Liver (tissue), 9 donors: ENCODE measurements around the gene DEGS1. TPM values are rescaled to one million over a fixed set of nuclear protein-coding genes. Genes with fewer than 3 reads are reported as not detected.

Source experiments
- DNase-seq: peaks from one replicate; pipeline ENCODE4 v3.0.0-alpha.2; 2017; ENCODE audit warnings: low spot score
- H3K27ac ChIP-seq, 2 donors: one replicate each; pipeline ENCODE4 v1.7.0; 2013; ENCODE audit warnings: inconsistent platforms in 2 of 2, low read length in 2 of 2, control low read depth in 1 of 2, low read depth in 1 of 2, mild to moderate bottlenecking in 1 of 2
- H3K27me3 ChIP-seq, 4 donors: one replicate each; pipeline versions ENCODE4 v1.6.1 to v1.7.0; 2013; ENCODE audit warnings: low read length in 3 of 4, inconsistent platforms in 1 of 4, mild to moderate bottlenecking in 1 of 4, moderate library complexity in 1 of 4; ENCODE audit not compliant: control insufficient read depth in 4 of 4, insufficient read depth in 4 of 4
- H3K36me3 ChIP-seq, 4 donors: one replicate each; pipeline versions ENCODE4 v1.6.1 to v1.7.0; 2013; ENCODE audit warnings: low read length in 3 of 4, mild to moderate bottlenecking in 3 of 4, low read depth in 1 of 4, moderate library complexity in 1 of 4; ENCODE audit not compliant: control insufficient read depth in 4 of 4, insufficient read depth in 3 of 4
- H3K4me1 ChIP-seq, 4 donors: one replicate each; pipeline versions ENCODE4 v1.6.1 to v1.7.0; 2013; ENCODE audit warnings: low read length in 3 of 4, mild to moderate bottlenecking in 3 of 4, moderate library complexity in 1 of 4; ENCODE audit not compliant: control insufficient read depth in 4 of 4, insufficient read depth in 4 of 4
- H3K4me3 ChIP-seq, 3 donors: one replicate each; pipeline versions ENCODE4 v1.6.1 to v1.7.0; 2013; ENCODE audit warnings: low read length in 3 of 3, control low read depth in 1 of 3, low read depth in 1 of 3, mild to moderate bottlenecking in 1 of 3
- H3K9ac ChIP-seq, 2 donors: one replicate each; pipeline ENCODE4 v1.7.0; 2013; ENCODE audit warnings: low read length in 2 of 2, mild to moderate bottlenecking in 2 of 2, moderate library complexity in 2 of 2, control low read depth in 1 of 2, low read depth in 1 of 2
- H3K9me3 ChIP-seq, 4 donors: one replicate each; pipeline versions ENCODE4 v1.6.1 to v1.7.0; 2013; ENCODE audit warnings: low read length in 3 of 4; ENCODE audit not compliant: control insufficient read depth in 4 of 4
- ATF3 ChIP-seq: IDR thresholded peaks from 2 replicates; pipeline ENCODE4 v1.6.1; 2016; ENCODE audit warnings: antibody characterized with exemption
- CTCF ChIP-seq: fragments of 150-350 bp; IDR thresholded peaks from 2 replicates; pipeline ENCODE4 v1.5.1; 2017; ENCODE audit warnings: improper control_type of control experiment, low read depth, low read length; ENCODE audit not compliant: missing input control
- EGR1 ChIP-seq, 2 donors: IDR thresholded peaks; 2 replicates each; pipeline ENCODE4 v1.6.1; 2016 to 2018; ENCODE audit warnings: antibody characterized with exemption in 2 of 2, low read depth in 2 of 2
- GABPA ChIP-seq, 2 donors: IDR thresholded peaks in 1 of 2; conservative IDR thresholded peaks in 1 of 2; 2 replicates each; pipeline ENCODE4 v1.6.1; 2016; ENCODE audit warnings: antibody characterized with exemption in 2 of 2, mild to moderate bottlenecking in 1 of 2, moderate library complexity in 1 of 2
- HNF4A ChIP-seq, 2 donors: conservative IDR thresholded peaks; 2 replicates each; pipeline ENCODE4 v1.6.1; 2016; ENCODE audit warnings: antibody characterized with exemption in 2 of 2, mild to moderate bottlenecking in 2 of 2
- HNF4G ChIP-seq: IDR thresholded peaks from 2 replicates; pipeline ENCODE4 v1.6.1; 2016; ENCODE audit warnings: antibody characterized with exemption
- NR2F2 ChIP-seq: IDR thresholded peaks from 2 replicates; pipeline ENCODE4 v1.6.1; 2016; ENCODE audit warnings: antibody characterized with exemption
- RAD21 ChIP-seq, 2 donors: IDR thresholded peaks; 2 replicates each; pipeline ENCODE4 v1.6.1; 2016; ENCODE audit warnings: antibody characterized with exemption in 2 of 2, mild to moderate bottlenecking in 2 of 2
- REST ChIP-seq: IDR thresholded peaks from 2 replicates; pipeline ENCODE4 v1.6.1; 2016; ENCODE audit warnings: antibody characterized with exemption, mild to moderate bottlenecking
- RXRA ChIP-seq, 2 donors: IDR thresholded peaks; 2 replicates each; pipeline ENCODE4 v1.6.1; 2017 to 2018; ENCODE audit warnings: antibody characterized with exemption in 2 of 2, mild to moderate bottlenecking in 1 of 2
- SP1 ChIP-seq: IDR thresholded peaks from 2 replicates; pipeline ENCODE4 v1.6.1; 2018; ENCODE audit warnings: antibody characterized with exemption, mild to moderate bottlenecking
- ZBTB33 ChIP-seq: IDR thresholded peaks from 2 replicates; pipeline ENCODE4 v1.6.1; 2016; ENCODE audit warnings: antibody characterized with exemption
- WGBS: extraction: QIAGEN DNeasy Blood & Tissue Kit; methylation state at CpG from one replicate; pipeline ENCODE4 v1.1.7; 2013; 5-methylcytosine and 5-hydroxymethylcytosine counted together
- polyA plus RNA-seq, 2 donors: library from polyadenylated mRNA; stranded (reverse) in 1 of 2; unstranded in 1 of 2; fragments of 200-250 nt in 1 of 2; fragments of >200 nt in 1 of 2; fragmentation: Nextera tagmentation in 1 of 2; extraction: Ambion mirVana in 1 of 2; gene quantifications; one replicate each; pipeline versions ENCODE4 v1.2.1 to v1.2.3, GENCODE V29; 2013 to 2015
- total RNA-seq, 2 donors: library from RNA; depleted of rRNA; stranded (reverse); fragments of >200 nt; gene quantifications; one replicate each; pipeline ENCODE4 v1.2.3, GENCODE V29; 2014
- donor health status: healthy.
- donor health status: healthy.
- donor health status: healthy.
- donor health status: healthy.
- donor health status: healthy.

The DEGS1 gene
- total and polyA plus RNA-seq, 4 donors, result 21.7 to 26.7 (median 22.6) TPM

GRCh38 chr1:224180783-224181452, 2.1 kb upstream of the DEGS1 start:
- Histone ChIP-seq H3K4me1 (peaks cover 2 to 17% (median 10%) of the 10 kb centered on the region in 4 donors), H3K4me3 (no peak overlapping the region), H3K36me3 (no peaks in the 10 kb centered on the region), H3K9ac (no peak overlapping the region), H3K27me3 (no peaks in the 10 kb centered on the region), H3K9me3 (no peaks in the 10 kb centered on the region), H3K27ac (no peak overlapping the region)
- 97% methylated on average over 11 of the region's 11 CpGs for WGBS
- TF ChIP-seq EGR1 (IDR thresholded peaks at IDR 0.05; ENCODE audit: low read depth in 2 of 2), result no peak
- DNase-seq, result no peak

GRCh38 chr1:224181453-224181810, 1.6 kb upstream of the DEGS1 start:
- DNase-seq, result no peak
- Histone ChIP-seq H3K36me3 (no peaks in the 10 kb centered on the region), H3K9ac (no peak overlapping the region), H3K9me3 (no peaks in the 10 kb centered on the region), H3K27ac (no peak overlapping the region), H3K27me3 (no peaks in the 10 kb centered on the region), H3K4me3 (no peak overlapping the region), H3K4me1 (peaks cover 2 to 17% (median 10%) of the 10 kb centered on the region in 4 donors)
- 97% methylated on average over 4 of the region's 4 CpGs for WGBS
- no peak for TF ChIP-seq REST
- TF ChIP-seq ZBTB33, result no peak
- no peak for TF ChIP-seq RXRA (IDR thresholded peaks at IDR 0.05)
- TF ChIP-seq HNF4A (conservative IDR thresholded peaks at IDR 0.05), result no peak
- no peak for TF ChIP-seq RAD21 (IDR thresholded peaks at IDR 0.05)
- no peak for TF ChIP-seq GABPA (IDR thresholded peaks at IDR 0.05 in 1 of 2, conservative IDR thresholded peaks at IDR 0.05 in 1 of 2)
- TF ChIP-seq NR2F2, result no peak
- no peak for TF ChIP-seq CTCF
- no peak for TF ChIP-seq ATF3
- TF ChIP-seq HNF4G, result no peak
- no peak for TF ChIP-seq SP1
- TF ChIP-seq EGR1 (IDR thresholded peaks at IDR 0.05; ENCODE audit: low read depth in 2 of 2), result no peak
